IPS-18a (cell line): ENCODE measurements around the gene DFFB.

Experiments
- H3K27ac ChIP-seq: one replicate; pipeline ENCODE4 v1.5.1; 2013; ENCODE audit warnings: low read length
- H3K27me3 ChIP-seq: one replicate; pipeline ENCODE4 v1.6.1; 2013; ENCODE audit warnings: mild to moderate bottlenecking, low read length; ENCODE audit not compliant: control insufficient read depth, insufficient read depth
- H3K36me3 ChIP-seq: one replicate; pipeline ENCODE4 v1.6.1; 2013; ENCODE audit warnings: low read depth, low read length; ENCODE audit not compliant: control insufficient read depth
- H3K4me1 ChIP-seq: one replicate; pipeline ENCODE4 v1.6.1; 2013; ENCODE audit warnings: low read depth, low read length; ENCODE audit not compliant: control insufficient read depth
- H3K4me3 ChIP-seq: one replicate; pipeline ENCODE4 v1.5.1; 2013; ENCODE audit warnings: low read length
- H3K9ac ChIP-seq: one replicate; pipeline ENCODE4 v1.6.1; 2013; ENCODE audit warnings: mild to moderate bottlenecking, low read length, moderate library complexity
- H3K9me3 ChIP-seq: one replicate; pipeline ENCODE4 v1.6.1; 2013; ENCODE audit warnings: low read depth, low read length; ENCODE audit not compliant: control insufficient read depth

The DFFB gene

DNA sequence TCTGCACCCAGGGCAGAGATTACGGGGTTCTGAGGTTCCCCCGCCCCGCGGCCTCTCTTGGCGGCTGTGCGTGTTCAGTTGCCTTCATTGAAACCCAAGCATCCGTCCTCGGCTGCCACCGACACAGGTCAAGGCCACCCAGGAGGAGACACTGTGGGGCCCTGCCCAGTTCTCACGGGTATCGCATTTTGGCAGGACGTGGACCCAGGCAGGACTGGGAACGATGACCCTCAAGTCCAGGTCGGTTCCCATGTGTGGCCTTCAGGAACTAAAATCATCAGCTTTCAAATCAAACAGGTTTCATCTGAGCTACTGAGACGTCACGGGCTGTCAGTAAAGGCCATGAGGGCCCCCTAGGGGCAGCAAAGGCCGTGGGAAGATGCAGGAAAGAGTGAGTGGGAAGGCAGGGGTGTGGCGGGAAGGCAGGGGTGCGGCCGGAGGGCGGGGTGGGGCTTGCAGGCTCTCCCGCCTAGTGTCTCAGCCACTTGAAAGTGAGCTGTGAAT lies 49.8 kb downstream of the DFFB start:
- no peak overlapping the region for H3K27ac ChIP-seq
- H3K27me3 ChIP-seq, result no peaks in the 10 kb centered on the region
- no peak overlapping the region for H3K9ac ChIP-seq
- H3K4me1 ChIP-seq, result peaks cover 3% of the 10 kb centered on the region
- H3K4me3 ChIP-seq, result no peak overlapping the region
- no peaks in the 10 kb centered on the region for H3K9me3 ChIP-seq
- H3K36me3 ChIP-seq, result no peaks in the 10 kb centered on the region

DNA sequence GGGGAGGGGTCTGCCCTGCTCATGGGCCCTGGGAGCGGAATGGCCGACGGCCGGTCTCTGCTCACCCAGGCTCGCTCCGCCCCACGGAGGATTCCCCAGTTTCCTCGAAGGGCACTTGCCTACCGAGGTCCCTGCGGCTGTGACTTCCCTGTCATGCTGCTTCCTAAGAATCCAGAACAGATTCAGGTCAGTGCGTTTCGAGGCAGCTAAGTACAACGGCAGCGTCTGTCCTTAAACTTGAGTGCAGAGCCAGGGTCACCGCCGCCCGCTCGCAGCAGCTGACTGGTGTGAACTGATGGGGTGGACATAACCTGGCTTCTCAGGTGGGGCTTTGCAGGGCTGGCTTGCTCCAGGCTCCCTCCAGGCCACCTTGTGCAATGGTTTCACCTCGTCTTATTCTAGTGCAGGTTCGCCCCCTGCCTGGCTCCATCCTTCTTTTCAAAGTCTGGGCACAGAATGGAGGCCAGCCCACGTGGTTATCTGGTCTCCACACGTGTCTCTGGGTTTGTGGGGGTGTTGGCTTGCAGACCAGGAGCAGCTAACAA lies 50.4 kb downstream of the DFFB start:
- H3K4me3 ChIP-seq, result no peak overlapping the region
- no peaks in the 10 kb centered on the region for H3K9me3 ChIP-seq
- H3K27me3 ChIP-seq, result no peaks in the 10 kb centered on the region
- H3K4me1 ChIP-seq, result peaks cover 3% of the 10 kb centered on the region
- no peaks in the 10 kb centered on the region for H3K36me3 ChIP-seq
- H3K9ac ChIP-seq, result no peak overlapping the region
- H3K27ac ChIP-seq, result no peak overlapping the region

DNA sequence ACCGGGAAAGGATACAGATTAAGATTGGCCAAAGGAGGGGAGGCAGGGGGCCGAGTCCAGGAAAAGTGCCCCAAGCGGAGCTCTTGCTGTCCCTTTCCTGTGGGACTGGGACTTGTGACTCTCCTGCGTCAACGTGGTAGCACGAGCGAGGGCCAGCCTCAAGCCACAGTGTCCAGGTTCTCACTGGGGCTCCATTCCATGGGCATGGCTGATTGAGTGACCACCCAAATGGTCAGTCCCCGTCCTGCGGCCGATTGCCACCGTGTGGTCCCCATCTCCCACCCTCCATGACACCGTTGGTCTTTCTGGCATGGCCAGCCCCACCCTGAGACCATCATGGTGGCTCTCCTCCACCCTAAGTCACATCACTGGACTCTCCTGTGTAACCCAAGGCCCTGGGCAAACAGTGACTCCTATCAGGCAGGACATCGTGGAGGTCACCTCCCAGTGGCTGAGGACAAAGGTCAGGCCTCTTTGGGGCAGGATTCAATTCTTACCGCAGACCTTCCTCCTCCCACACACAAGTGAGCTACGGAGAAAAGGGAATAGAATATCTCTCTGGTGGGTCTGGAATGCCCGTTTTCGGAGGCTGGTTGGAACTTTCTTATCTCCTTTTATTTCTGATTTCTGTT lies 51.7 kb downstream of the DFFB start:
- Histone ChIP-seq H3K9ac (no peak overlapping the region), H3K36me3 (no peaks in the 10 kb centered on the region), H3K4me1 (peaks cover 3% of the 10 kb centered on the region), H3K4me3 (no peak overlapping the region), H3K9me3 (no peaks in the 10 kb centered on the region), H3K27ac (no peak overlapping the region), H3K27me3 (no peaks in the 10 kb centered on the region)

DNA sequence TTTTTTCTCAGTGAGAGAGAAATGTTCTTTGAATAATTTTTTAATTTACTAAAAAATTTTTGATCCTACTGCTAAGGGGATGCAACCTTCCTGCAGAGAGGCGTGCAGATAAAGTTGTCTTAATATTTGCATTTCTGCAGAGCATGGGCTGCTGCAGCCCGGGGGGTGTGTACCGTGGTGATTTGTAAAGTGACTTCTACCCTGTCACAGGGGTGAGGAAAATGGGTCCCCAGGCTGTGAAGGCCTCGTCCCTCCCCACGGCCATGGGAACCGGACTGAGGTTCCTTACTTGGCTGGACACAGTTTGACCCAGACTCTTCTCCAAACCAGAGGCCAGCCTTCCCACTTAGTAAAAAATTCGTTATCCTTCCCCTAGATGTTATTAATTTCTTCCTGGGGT lies 52.3 kb downstream of the DFFB start:
- Histone ChIP-seq H3K36me3 (no peaks in the 10 kb centered on the region), H3K9ac (no peak overlapping the region), H3K4me3 (no peak overlapping the region), H3K27ac (no peak overlapping the region), H3K4me1 (peaks cover 3% of the 10 kb centered on the region), H3K9me3 (no peaks in the 10 kb centered on the region), H3K27me3 (no peaks in the 10 kb centered on the region)

DNA sequence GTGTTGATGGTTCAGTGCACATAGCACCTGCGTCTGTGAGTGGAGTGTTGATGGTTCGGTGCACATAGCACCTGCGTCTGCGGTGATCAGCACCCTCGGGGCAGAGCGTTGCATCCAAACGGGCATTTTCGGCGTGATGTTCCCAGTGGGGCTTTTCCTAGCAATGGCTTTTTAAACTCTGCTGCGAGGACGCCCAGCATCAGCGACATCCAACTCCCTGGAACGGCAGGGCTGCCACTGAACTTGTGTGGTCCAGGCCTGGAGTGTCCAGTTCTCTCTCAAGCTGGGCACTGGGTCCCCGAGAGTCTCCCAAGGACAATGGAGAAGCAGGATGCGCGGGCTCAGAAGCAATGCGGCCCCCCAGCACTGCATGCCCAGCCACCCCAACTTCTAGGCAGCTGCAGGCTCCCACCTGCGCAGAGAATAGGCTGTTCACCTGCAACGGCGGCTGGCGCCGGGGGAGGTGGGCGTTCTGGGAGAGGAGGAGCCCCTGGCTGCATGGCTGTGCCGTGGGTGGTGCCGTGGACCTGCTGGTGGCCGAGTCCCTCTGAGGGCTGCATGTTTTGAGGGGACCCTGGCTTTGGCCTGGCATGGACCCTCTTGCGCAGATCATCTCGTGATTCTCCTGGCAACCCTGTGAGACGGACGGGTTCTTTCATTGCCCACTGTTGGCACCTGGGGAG lies 52.9 kb downstream of the DFFB start:
- Histone ChIP-seq H3K9ac (no peak overlapping the region), H3K4me3 (no peak overlapping the region), H3K4me1 (peaks cover 3% of the 10 kb centered on the region), H3K36me3 (no peaks in the 10 kb centered on the region), H3K27me3 (no peaks in the 10 kb centered on the region), H3K27ac (no peak overlapping the region), H3K9me3 (no peaks in the 10 kb centered on the region)

DNA sequence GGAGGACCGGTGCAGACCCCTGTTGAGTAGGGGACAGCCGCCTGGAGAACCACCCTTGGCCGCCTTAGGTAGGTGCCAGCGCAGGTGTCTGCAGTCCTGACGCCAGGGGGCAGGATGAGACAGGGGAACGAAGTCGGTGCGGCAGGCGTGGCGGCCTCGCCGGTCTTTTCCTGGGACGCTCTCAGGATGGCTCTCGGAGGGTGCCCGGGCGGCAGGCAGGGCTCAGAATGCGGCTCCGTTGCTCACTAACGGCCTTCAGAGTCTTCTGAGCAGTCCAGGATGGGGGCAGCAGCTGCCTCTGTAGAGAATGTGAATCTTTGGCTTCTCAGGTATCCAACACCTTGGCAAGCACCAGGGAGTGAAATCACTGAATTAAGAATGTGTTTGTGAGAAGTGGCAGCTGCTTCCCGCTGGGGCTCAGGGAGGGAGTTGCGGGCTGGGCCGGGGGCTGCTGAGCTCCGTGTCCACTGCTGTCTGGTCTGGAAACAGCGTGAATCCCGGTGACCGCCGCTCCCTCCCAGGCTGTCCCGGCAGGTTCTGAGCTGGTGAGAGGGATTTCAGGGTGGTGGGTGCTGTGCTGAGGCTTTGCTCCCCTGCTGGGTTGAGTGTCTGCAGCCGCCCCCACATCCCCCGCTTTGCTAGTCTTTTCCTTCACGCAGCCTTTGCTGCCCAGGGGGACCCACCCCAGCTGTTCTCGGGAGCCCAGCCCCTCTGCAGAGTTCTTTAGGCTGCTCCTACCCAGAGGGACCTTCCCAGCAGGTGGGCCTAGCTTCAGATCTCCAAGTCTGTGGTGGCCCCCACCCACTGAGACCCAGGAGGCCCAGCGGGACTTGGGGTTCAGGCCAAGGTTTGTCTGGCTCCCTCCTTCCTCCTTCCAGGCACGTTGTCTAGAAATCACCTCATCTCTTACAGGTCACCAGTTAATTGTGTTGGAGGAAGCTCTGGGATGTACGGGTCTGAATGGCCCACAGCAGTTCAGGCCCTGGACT lies 53.9 kb downstream of the DFFB start:
- H3K9ac ChIP-seq, result no peak overlapping the region
- peaks cover 3% of the 10 kb centered on the region for H3K4me1 ChIP-seq
- H3K27me3 ChIP-seq, result no peaks in the 10 kb centered on the region
- H3K4me3 ChIP-seq, result peak overlapping the region; percentile 28
- H3K9me3 ChIP-seq, result no peaks in the 10 kb centered on the region
- H3K36me3 ChIP-seq, result no peaks in the 10 kb centered on the region
- H3K27ac ChIP-seq, result no peak overlapping the region

DNA sequence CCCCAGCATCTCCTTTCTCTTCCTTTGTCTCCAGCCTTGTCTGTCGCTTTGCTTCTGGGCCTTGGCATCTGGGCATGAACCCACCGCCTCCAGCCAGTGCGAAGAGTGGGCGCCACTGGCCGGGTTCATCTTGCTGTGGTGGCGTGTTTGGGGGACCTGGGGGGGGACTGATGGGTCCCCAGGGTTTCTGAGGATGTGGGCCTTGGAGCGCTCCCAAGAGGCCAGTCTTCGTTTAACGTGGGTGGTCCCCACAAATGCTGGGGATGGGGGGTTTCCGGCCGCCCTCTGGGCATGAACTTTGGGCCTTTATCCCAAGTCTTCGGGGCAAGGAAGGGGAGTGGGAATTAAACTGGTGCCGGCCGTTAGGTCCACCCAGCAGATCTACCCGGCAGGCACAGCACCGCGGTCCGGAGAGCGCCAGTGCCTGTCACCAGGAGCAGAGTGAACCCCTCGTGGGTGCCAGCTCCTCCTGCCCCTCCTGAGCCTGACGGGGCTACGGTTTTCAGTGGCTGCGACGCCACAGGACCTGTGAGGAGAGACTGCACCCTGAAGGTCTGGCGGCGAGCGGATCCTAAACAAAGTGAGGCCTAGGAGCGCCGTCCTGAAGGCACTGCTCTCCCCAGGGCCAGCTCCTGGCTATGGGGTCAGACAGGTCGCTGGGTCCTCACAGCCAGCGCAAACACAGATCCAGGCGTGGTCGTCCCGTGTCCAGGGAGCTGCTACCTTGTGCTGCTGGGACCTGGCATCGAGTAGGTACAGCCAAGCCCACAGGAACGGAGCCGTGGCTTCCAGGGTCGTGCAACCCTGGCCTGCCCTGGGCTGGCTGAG lies 54.9 kb downstream of the DFFB start:
- no peak overlapping the region for H3K27ac ChIP-seq

DNA sequence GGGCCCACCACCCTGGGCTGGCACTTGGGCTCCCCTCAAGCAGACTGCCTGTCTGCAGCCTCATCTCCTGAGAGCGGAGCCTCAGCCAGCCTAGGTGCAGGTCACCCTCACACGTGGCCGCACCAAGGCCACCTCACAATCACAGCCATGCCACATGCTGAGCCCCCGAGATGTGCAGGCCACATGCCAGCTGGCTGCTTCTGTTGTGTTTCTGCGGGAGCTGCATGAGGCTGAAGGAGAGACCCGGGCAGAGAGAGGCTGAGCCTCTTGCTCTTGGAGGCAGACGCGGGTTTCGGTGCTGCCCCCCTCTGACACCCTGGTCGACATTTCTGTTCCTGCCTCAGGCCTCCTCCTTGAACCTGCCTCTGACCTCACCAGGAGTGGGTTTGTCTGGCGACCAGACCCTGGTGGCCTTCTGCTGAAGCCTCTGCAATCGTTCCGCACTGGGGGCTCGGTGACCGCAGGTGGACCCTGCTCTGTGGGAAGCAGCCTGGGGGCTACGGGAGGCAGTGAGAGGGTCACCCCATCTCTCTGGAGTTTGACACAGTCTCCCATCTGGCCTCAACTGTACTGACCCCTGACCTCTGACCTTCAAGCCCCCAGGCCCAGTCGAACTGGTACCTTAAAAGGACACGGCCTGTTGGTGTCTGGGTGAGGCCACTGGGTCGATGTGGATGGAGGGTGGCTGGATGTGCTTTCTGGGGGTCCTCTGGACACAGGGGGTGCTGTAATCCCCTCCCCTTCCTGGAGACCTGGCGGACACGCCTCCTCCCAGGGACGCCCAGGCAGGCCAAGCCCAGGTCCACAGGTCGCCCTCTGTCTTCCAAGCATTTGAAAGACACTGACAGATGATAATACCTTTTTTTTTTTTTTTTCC lies 55.8 kb downstream of the DFFB start:
- Histone ChIP-seq H3K27me3 (no peaks in the 10 kb centered on the region), H3K4me3 (no peak overlapping the region), H3K4me1 (peaks cover 3% of the 10 kb centered on the region), H3K27ac (no peak overlapping the region), H3K9ac (no peak overlapping the region), H3K36me3 (no peaks in the 10 kb centered on the region), H3K9me3 (no peaks in the 10 kb centered on the region)

More for the DNA sequence above, 54.9 kb downstream of the DFFB start:
- Histone ChIP-seq H3K4me1 (peaks cover 3% of the 10 kb centered on the region), H3K27me3 (no peaks in the 10 kb centered on the region), H3K4me3 (no peak overlapping the region), H3K36me3 (no peaks in the 10 kb centered on the region), H3K9me3 (no peaks in the 10 kb centered on the region), H3K9ac (no peak overlapping the region)

DNA sequence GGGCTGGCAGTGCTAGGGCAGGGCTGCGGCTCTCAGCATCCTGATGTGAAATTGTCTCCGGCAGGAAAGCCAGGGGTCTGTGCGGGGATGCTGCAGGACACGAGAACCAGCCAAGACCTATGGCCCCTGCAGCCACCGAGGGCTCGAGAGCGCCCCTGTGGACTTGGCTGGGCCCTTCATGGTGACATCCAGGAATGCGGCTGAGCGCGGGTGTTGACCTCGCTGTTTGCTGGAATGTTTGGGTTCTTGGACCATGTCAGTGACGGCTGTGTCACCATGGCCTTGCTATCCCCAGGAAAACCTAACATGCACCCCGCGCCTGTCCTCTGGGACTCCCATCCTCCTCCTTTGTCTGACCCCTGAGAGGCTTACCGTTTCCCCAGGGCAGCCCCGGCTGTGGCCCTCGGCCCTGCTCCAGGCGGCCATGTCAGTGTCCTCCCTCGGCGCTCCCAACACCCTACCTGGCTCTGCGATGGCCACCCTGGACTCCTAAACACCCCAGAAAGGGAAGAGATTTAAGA lies 57.1 kb downstream of the DFFB start:
- Histone ChIP-seq H3K27ac (no peak overlapping the region), H3K36me3 (no peaks in the 10 kb centered on the region), H3K9me3 (no peaks in the 10 kb centered on the region), H3K4me1 (peaks cover 3% of the 10 kb centered on the region), H3K9ac (no peak overlapping the region), H3K27me3 (no peaks in the 10 kb centered on the region), H3K4me3 (no peak overlapping the region)

DNA sequence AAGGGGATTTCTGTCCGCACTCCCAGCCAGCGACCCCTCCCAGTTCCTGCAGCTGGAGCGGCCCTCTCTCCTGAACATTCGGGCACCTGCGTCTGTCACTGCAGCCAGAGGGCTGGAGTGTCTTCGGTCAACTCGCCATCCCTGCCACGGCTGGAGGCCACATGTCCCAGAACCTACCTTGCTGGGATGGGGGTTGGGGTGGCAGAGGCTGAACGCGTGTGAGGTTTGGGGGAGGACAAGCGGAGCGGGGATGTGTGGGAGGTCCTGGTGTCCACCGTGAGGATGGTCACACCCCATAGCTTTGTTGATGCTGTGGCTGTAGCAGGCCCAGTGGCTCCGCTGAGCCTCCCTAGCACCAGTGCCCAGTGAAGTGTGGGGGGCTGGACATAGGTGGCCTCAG lies 57.6 kb downstream of the DFFB start:
- H3K36me3 ChIP-seq, result no peaks in the 10 kb centered on the region
- H3K9ac ChIP-seq, result no peak overlapping the region
- no peaks in the 10 kb centered on the region for H3K9me3 ChIP-seq
- H3K4me1 ChIP-seq, result peaks cover 3% of the 10 kb centered on the region
- H3K4me3 ChIP-seq, result no peak overlapping the region
- H3K27me3 ChIP-seq, result no peaks in the 10 kb centered on the region
- no peak overlapping the region for H3K27ac ChIP-seq
